Esophagus mucosa (tissue), 1 donor: ENCODE results near the gene ADNP. TPM values are rescaled to one million over a fixed set of nuclear protein-coding genes. Genes with fewer than 3 reads are reported as not detected.
A peak's percentile ranks its signal among the peaks of the same experiment; 100 is the strongest.

Experiments
- ATAC-seq: fragments of 200-7000 bp; cut with Tn5 transposase; one replicate; pipeline ENCODE4 v1.9.1; 2020
- total RNA-seq: library from RNA; stranded (reverse); gene quantifications from one replicate; pipeline ENCODE4 v1.2.4, GENCODE V29; 2023
- donor health status: DM: yes; HTN: yes; CAD: no.

Gene ADNP
- total RNA-seq, 1 donor from 2014 or later = 42.3 TPM

DNA sequence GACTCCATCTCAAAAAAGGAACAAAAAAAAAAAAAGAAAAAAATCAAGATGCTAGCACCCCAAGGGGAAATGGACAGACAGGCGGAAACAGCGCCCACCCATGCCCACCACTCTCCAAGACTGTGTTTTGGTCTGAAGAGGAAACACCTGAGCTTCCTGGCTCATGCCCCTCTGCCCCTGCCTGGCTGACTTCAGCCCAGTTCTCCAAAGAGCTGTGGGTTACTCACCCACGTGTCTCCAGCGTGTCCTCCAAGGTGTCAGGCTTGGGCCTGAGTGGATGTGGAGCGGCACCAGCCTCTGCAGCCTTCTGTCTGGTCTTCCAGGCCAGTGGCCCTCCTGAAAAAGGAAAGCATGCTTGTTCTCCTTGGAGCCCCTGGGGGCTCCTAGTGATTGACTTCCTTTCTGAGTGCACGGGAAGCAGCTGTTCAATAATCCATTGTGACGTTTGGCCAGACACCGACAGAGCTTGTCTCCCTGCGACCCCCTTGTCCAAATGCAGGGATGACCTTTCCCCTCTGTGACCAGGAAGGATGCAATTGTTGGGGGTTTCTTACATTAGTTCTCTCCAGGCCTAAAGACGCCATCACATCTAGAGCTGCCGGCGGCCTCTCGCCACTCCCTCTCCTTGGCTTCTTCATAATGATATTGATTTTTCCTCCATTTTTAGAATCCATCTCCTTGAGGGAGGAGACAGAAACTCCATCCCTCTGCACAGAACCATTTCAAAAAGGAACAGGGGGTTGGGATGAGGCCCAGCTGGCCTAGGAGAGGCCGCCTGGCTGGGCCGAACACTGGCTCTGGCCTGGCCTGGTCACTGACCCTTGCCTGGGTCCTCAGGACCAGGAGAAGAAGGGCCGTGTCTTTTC, 58.4 kb downstream of the ADNP start:
- ATAC-seq = no peak

DNA sequence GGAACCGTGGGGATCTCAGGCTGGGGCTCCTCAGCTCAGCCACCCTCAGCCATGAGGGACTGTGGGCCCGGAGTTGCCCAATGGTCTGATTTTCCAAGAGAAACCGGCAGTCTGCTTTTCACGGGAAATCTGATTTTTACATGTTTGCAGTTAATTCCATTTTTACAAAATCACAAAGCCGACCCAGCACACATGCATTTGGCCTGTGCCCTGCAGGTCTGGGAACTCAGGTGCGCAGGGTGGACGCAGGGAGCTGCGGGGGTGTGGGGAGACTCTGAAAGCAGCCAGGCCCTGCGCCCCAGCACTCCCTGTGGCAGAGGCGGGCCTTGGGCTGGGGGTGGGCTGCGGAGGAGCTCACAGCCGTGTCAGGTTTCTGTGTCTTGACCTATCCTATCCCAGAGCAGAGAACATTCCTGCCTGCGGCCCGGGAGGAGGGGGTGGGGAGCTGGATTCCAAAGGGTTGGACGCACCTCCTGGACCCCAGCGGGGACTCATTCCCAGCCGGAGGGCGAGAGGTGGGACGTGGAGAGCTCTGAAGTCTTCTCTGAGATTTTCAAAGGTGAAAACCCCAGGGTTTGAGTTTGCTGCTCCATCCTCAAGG, 60.6 kb downstream of the ADNP start:
- ATAC-seq = no peak

DNA sequence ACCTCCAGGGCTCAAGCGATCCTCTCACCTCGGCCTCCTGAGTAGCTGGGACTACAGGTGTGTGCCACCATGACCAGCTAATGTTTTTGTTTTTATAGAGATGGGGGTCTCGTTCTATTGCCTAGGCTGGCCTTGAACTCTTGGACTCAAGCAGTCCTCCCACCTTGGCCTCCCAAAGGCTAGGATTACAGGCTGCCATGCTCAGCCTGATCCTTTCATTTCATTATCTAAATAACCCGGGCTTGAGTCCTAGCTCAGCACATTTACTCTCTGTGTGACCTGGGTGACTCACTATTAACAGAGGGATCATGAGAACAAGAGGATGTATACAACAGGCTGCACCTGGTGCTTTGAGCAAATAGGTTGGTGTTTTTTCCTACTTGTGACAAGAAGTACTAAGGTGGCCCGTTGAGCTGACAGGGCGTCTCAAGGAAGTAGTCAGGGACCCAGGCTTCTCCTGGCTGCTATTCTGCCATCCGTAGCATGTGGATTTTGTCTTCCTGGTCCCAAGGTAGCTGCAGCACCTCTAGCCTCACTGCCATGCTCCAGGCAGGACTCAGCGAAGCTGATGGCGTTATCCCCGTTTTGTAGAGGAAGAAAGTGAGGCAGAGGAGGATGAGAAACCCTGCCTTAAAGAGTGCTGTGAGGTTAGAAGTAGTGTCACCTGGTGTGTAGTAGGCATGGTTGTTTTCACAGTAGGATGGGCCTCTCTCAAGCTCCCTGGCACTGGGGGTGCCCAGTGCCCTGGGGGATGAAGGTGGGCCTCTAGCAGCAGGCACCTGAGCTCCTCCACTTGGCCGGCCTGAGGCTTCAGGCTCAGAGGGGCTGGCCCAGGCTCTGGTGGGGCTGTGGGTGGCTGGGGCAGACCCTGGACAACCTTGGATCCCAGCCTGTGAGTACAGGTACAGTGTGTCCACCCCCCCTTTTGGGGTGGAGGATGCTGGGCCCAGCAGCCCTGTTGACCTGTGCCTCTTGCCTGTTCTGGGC, 62.4 kb downstream of the ADNP start:
- ATAC-seq = peak; percentile 81

DNA sequence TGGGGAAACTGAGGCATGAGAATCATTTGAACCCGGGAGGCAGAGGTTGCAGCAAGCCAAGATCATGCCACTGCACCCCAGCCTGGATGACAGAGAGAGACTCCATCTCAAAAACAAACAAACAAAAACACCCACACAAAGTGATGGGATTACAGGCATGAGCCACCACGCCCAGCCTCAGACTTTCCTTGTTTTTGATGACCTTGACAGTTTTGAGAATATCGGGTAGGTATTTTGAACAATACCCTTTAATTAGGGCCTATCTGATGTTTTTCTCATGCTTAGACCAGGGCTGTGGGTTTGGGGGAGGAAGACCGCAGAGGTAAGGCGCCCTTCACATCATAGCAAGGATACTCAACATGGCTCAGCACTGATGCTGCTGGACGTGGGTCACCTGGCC, 63.4 kb downstream of the ADNP start:
- no peak for ATAC-seq

DNA sequence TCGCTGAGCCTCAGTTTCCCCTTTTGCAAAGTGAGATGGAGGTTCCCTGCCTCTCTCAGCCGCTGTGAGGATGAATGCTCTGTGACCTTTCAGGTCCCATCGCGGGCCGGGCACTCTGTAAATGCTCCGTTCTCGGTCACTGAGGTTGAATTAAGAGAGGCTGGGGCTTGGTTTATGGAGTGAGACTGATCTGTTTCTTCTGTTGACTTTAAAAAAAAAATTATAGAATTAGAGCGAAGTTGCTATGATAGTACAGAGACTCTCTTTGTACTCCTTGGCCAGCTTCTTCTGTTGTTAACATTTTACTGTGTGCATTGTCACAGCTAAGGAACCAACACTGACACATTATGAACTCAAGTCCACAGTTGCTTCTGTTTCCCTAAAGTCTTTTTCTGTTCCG, 64.4 kb downstream of the ADNP start:
- ATAC-seq = no peak

DNA sequence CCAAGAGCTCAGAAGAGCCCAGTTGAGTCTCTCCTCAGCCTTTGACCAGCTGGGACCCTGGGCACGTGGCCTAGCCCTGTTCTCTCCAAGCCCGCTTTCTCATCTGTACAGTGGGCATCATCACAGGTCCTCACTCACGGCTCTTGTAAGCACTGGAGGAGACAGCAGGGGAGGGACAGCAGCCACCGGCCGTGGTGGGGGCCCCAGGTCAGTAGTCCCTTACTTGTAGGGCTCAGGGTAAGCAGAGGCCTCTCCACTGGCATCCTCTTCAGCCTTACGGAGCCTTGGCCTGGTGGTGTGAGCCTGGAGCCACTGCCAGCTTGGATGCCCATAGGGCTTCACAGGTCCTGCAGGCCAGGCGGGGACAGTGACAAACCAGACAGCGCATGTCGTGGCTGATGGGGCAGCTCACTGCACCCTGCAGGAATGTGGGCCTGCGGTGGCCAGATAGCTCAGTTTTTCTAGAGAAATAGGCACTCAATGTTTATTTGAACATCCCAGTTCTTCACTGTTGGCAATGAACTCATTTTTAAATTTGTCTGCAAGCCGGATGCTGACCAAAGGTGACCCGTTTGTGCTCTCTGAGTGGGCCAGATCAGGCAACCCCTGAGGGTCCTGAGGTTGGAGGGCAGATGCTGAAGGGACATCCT, 65.1 kb downstream of the ADNP start:
- no peak for ATAC-seq

DNA sequence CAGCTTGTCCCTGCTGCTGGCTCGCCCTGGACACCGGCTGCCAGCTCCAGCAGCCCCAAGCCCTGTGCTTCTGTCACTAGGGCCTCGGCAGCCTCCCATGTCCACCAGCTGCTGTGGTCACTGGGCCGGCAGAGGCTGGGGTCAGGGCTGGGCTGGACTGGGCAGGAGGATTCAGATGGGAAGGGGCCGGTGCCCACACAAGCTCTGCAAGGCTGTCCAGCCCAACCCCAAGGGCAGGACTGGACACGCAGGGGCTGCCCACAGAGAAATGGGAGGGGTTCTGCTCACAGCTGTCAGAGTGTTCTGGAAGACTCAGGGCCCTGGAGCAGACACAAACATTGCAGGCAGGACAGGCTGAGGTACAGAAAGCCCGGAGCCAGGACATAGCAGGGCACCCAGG, 65.6 kb downstream of the ADNP start:
- peak; percentile 23 for ATAC-seq

DNA sequence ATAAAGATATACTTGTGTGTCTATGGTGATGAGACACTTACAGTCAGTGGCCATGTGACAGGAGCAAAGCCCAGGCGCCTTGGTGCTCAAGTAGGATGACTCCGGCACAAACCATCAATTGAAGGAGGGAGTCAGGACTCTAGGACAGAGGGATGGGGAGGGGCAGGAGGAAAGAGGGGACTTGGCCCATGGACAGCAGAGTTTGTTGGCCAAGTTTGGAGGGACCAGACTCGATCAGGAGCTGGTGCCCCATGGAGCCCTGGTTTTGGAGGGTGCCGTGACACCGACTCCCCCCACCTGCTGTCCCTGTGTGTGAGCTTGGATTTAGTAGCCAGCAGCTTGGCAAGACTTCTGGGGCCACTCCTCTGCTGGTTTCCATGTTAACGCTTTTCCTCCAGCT, 66.1 kb downstream of the ADNP start:
- ATAC-seq = no peak

DNA sequence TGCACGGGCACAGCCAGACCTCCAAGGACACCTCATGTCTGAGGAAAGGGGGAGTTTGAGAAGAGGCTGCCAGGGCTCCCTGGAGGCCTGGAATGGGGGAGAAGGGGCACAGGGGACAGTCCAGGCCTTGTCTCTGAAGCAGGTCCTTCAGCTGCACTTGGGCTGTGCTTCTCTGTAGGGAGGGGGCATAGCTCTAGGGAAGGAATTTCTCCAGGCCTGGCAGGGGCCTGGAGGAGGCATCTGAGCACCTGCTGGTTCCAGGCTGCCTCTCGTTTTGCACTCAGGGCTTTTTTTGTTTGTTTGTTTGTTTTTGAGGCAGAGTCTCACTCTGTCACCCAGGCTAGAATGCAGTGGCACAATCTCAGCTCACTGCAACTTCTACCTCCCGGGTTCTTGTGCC, 68.7 kb downstream of the ADNP start:
- no peak for ATAC-seq

DNA sequence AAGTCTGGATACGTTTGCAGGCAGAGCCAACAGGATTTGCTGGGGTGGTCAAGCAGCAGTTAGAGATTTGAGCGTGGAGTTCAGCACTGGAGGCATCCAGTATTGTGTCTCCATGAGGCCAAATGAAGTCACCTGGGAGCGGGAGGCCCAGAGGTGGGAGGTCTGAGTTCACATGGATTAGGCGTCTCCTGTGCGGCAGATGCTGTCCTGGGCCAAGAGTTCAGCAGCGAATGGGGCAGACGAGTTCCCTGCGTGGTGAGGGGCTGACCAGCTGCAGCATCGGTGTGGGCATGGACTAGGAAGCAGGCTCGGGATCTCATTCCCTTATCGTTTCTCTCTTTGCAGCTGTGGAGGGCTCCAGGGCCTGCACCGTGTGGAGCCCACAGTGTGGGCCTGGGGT, 70.2 kb downstream of the ADNP start:
- no peak for ATAC-seq

DNA sequence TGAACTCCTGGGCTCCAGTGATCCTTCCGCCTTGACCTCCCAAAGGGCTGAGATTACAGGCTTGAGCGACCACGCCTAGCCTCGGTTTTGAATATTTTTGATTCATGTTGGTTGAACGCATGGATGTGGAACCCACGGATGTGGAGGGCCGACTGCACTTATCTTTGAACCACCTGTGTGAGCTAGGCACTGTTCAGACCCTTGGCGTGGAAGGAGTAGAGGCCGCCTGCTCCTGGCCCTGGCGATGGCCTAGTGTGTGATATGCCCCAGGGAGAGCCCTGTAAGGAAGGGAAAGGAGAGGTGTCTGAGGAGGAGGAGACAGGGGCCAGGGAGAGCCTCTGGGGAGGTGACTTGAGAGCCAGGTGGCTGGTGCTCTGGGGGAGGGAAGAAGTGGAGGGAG, 72.1 kb downstream of the ADNP start:
- no peak for ATAC-seq

DNA sequence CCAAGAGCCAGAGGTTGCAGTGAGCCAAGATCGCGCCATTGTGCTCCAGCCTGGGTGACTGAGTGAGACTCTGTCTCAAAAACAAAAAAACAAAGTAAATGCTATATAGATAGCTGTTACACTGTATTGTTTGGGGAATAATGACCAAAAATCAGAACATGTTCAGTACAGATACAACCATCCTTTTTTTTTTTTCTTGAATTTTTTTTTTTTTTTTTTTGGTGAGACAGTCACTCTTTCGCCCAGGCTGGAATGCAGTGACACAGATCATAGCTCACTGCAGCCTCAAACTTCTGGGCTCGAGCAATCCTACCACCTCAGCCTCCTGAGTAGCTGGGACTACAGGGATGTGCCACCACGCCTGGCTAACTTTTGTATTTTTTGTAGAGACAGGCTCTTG, 72.7 kb downstream of the ADNP start:
- no peak for ATAC-seq

DNA sequence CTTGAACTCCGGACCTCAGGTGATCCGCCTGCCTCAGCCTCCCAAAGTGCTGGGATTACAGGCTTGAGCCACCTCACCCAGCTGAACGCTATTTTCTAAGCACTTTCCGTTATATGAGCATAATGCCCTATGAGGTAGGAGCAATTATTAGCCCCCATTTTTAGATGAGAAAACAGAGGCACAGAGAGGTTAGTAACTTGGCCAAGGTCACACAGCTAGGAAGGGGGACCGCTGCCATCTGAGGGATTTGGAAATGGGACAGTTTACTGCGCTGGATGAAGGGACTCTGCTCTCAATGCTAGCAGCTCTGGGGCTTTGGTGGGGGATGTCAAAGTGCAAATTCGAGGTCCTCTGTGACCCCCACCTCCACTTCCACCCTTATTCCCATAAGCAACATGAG, 73.9 kb downstream of the ADNP start:
- no peak for ATAC-seq

DNA sequence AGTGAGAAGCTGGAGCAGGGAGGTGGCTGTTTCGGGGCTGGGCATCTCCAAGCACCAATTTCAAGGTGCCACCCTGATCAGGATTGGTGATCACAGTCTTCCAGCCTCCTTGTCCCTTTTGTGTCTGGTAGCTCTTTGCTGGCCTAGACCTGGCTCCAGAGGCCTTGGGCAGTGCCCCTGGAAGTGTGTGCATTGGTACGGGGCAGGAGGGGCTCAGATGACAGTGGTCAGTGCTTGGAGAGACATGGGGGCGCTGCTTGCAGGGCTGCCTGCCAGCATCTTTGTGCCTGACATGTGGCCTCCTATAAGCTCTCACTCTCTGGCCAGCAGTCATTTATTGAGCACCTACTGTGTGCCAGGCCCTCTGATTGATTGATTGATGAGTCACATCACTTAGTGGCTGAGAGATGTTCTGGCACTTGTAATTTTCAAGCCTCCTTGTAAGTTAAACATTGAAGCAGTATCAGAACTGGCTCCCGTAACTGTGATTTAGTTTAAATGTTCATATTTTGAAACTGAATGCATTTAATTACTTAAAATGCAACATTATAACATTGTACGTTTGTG, 74.7 kb downstream of the ADNP start:
- peak; percentile 5 for ATAC-seq

DNA sequence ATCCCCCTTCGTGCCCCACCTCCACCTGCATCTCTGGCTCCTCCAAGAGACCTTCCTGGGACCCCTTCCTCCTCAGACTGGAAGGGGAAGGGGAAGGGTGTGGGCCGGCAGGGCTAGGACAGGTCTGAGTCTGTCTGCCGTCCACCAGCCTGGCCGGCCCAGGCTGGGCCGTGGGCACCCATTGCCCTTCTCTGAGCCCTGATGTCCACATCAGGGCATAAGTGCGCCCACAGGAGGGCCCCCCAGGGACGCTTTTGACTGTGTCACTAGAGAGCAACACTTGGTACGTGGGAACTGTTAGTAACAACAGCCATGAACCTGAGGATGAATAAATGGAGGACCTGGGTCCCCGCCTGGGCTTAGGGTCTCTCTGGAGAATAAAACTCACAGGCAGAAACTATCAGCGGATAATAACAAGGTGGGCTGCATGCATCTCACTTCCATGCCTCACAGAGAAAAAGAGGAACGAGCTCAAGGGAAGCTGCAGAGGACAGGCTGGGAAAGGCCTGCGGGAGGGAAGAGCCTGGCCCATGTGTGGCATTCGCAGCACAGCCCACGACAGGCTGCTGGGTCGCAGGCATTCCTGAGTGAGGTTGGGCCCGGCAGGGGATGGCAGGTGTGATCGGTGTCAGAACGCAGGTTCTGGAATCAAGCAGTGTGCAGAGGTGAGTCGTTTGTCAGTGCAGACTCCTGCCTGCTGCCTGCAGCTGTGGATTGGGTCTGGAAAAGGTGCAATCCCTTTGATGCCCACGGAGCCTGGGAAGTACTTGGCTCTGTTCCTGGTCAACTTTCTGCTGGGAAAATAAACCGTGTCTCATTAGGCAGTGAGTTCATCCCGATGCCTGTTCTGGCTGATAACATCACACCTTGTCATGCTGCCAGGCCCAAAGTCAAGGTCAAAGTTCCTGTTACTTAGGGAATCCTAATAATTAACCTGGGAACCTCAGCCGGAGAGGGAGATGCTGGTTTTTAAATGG, 75.5 kb downstream of the ADNP start:
- peak; percentile 72 for ATAC-seq

DNA sequence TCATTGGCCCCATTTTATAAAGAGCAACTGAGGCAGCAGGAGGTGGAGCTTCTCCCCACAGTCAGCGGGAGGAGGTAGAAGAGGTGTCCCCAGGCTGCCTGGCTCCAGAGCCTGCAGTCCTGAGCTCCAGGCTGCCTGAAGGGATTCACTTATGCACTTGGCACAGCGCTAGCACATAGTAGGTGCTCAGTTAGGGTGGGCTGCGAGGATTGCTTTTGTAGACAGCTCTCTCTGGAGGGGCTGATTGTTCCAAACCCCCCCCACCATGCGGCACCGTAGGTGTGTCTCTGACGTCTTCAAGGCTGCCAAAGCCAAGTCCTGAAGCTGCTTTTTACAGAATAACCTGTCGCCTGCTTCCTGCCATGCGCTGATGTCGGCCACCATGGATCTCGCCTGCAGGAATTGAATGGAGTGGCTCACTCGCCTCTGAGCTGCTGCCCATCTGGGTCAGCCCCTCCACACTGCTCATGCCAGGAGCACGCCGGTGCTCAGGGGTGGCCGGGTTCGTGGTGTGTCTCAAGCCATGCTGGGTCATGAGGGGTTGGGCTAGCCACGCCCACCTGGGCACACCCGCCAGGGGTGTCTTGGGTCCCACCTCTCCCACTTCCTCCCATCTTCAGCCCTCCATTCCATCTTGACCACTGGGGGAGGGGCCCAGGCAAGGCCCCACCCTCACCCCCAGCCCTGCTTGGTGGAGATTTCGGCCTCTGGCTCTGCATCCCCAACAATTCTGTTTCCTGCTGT, 76.6 kb downstream of the ADNP start:
- no peak for ATAC-seq

DNA sequence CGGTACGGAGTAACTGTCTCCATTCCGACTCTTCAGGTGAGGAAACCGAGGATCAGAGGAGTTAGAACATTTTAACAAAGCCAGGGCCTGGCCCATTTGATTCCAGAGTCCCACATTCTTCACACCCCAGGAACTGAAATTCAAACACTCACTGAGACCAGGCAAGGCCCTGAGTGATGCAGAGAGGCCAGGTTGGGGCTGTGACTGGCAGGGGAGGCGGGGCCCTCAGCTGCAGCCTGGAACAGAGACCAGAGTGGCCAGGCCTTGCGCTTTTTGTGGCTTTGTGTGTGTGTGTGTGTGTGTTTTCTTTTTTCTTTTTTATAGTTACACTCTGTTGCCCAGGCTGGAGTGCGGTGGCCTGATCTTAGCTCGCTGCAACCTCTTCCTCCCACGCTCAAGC, 79.2 kb downstream of the ADNP start:
- no peak for ATAC-seq

DNA sequence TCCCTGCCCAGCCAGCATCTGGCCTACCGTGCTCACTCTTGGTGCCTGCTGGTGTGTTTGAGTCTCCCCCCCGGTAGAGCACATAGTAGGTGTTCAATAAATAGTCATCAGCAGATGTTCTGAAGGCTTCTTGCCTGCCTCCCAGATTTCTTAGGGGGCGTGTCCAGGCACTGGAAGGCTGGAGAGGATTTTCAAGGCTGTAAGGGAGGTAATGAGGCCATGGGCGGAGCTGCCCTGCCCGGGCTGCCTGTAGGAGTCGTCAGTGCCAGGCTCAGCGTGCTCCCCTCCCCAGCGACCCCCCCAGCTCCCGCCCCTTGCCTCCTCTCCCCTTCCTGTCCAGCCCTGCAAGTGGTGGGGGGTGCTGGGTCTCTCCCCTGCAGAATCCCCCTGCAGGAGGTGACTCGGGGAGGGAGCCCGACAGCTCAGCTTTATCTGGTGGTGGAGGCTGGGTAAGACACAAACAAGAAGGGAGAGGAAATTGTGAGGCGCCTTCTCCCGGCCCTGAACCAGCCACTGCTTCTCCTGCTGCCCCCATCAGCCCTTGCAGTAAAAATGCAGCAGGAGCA, 80.4 kb downstream of the ADNP start:
- ATAC-seq = no peak

DNA sequence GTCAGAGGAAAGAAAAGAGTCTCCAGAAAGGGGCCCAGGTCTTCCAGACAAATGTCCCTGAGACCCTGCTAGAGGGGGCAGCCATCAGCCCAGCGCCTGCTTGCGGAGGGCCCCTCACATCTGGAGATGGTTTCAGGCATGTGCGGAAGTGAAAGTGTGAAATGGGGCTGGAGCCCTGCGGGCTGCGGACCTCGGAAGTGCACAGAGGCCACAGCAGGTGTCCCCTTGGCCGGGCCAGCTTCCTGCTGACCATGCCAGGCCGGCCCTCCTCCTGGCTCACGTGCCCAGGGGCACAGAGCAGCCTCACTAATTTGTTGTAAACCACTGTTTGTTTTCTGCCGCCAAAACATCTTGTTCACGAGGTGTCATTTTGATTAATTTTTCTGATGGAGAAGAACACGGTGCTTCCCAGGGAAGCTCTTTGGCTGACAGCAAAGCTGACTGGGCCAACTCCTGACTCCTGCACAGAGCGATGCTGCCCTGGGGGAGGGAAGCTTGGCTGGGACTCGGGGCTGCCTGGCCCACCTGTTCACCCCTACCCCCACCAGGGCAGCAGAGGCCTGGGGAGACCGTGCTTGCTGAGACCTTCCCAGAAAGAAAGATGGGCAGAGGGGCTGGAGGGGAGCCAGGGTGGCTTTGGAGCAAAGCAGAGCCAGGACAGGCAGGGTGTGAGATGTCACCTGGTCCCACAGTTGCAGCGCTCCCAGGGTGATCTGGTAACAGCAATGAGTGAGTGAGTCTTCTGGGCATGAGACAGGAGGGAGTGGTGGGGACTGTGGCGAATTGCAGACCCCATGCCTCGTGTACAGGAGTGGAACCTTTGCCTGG, 82.2 kb downstream of the ADNP start:
- no peak for ATAC-seq
